ENCODE data around the gene TAC1. TPM values are rescaled to one million over a fixed set of nuclear protein-coding genes. Genes with fewer than 3 reads are reported as not detected.

Gene TAC1
- total and polyA plus RNA-seq, 4 donors: not detected

DNA sequence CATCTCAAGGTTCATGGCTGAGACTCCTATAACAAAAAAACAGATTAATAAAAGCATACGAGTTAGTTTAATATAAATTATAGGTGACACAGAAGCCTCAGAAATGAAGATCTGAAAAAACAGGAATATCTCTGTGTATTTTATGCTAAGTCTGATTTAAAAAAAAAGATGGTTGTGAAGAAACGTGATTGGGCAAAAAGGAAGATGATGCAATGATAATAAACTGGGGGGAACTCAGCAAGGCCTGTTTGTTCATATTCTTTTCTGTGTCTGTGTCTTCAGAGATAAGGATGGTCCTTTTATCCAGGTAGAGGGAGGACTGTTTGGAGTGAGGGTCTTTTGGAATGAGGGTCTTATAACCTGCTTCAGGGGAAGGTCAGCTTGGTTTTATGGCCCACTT, 25.9 kb downstream of the TAC1 start:
- no peak overlapping the region for H3K4me3 ChIP-seq (ENCODE audit: low read depth in 1 of 3, low read length in 3 of 3)
- no peak overlapping the region for H3K9ac ChIP-seq (ENCODE audit: low read depth in 1 of 2, low read length in 2 of 2)
- no peaks in the 10 kb centered on the region for H3K4me1 ChIP-seq (ENCODE audit: control insufficient read depth in 4 of 4, insufficient read depth in 4 of 4, low read length in 3 of 4)
- no peak overlapping the region for H3K27ac ChIP-seq (ENCODE audit: low read depth in 1 of 2, low read length in 2 of 2)
- no peaks in the 10 kb centered on the region for H3K36me3 ChIP-seq (ENCODE audit: control insufficient read depth in 4 of 4, insufficient read depth in 3 of 4, low read depth in 1 of 4, low read length in 3 of 4)
- DNase-seq (ENCODE audit: low spot score): no peak
- H3K9me3 ChIP-seq (ENCODE audit: control insufficient read depth in 4 of 4, low read length in 3 of 4): no peaks in the 10 kb centered on the region
- no peaks in the 10 kb centered on the region for H3K27me3 ChIP-seq (ENCODE audit: control insufficient read depth in 4 of 4, insufficient read depth in 4 of 4, low read length in 3 of 4)
- TF ChIP-seq, protein P1, sequence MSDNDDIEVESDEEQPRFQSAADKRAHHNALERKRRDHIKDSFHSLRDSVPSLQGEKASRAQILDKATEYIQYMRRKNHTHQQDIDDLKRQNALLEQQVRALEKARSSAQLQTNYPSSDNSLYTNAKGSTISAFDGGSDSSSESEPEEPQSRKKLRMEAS (IDR thresholded peaks at IDR 0.05): no peak
- TF ChIP-seq RXRA (IDR thresholded peaks at IDR 0.05): no peak
- no peak for TF ChIP-seq RAD21 (IDR thresholded peaks at IDR 0.05)
- no peak for TF ChIP-seq FOXA1 (IDR thresholded peaks at IDR 0.05)
- TF ChIP-seq, protein P2, sequence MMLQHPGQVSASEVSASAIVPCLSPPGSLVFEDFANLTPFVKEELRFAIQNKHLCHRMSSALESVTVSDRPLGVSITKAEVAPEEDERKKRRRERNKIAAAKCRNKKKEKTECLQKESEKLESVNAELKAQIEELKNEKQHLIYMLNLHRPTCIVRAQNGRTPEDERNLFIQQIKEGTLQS (IDR thresholded peaks at IDR 0.05): no peak
- TF ChIP-seq HNF4A (conservative IDR thresholded peaks at IDR 0.05): no peak
- 65% methylated on average over 2 of the region's 2 CpGs for WGBS

DNA sequence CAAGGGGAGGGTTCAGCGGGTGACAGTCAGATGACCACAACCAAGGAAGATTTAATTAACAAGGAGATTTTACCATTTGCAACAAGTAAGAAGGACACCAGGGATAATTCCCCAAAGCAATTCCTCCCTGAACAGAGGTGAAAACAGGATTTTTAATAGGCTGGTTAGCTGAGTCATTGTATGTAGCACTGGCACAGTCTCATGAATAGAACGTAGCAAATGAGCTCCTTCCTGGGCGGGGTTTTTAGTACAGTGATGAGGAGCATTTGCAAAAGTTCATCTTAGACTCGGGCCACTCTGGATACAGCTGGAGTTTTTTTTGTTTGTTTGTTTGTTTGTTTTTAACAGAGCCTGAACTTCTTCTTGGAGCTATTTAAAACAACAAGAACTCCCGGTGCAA, 39.0 kb downstream of the TAC1 start:
- Histone ChIP-seq H3K4me3 (ENCODE audit: low read depth in 1 of 3, low read length in 3 of 3) (no peak overlapping the region), H3K9me3 (ENCODE audit: control insufficient read depth in 4 of 4, low read length in 3 of 4) (no peaks in the 10 kb centered on the region), H3K36me3 (ENCODE audit: control insufficient read depth in 4 of 4, insufficient read depth in 3 of 4, low read depth in 1 of 4, low read length in 3 of 4) (no peaks in the 10 kb centered on the region), H3K27ac (ENCODE audit: low read depth in 1 of 2, low read length in 2 of 2) (no peak overlapping the region), H3K27me3 (ENCODE audit: control insufficient read depth in 4 of 4, insufficient read depth in 4 of 4, low read length in 3 of 4) (peaks cover 0 to 4% (median 0%) of the 10 kb centered on the region in 4 donors), H3K9ac (ENCODE audit: low read depth in 1 of 2, low read length in 2 of 2) (no peak overlapping the region), H3K4me1 (ENCODE audit: control insufficient read depth in 4 of 4, insufficient read depth in 4 of 4, low read length in 3 of 4) (no peaks in the 10 kb centered on the region)
- DNase-seq (ENCODE audit: low spot score): no peak
- 56% methylated on average over 5 of the region's 5 CpGs for WGBS
- TF ChIP-seq, protein P2 (IDR thresholded peaks at IDR 0.05): no peak
- TF ChIP-seq GABPA (IDR thresholded peaks at IDR 0.05 in 1 of 2, conservative IDR thresholded peaks at IDR 0.05 in 1 of 2) (no peak), FOXA2 (IDR thresholded peaks at IDR 0.05) (no peak), HNF4G (IDR thresholded peaks at IDR 0.05) (no peak), FOXA1 (IDR thresholded peaks at IDR 0.05) (no peak), SP1 (IDR thresholded peaks at IDR 0.05) (no peak), JUND (IDR thresholded peaks at IDR 0.05) (no peak), EGR1 (IDR thresholded peaks at IDR 0.05; ENCODE audit: low read depth in 2 of 2) (no peak), RXRA (IDR thresholded peaks at IDR 0.05) (no peak), RAD21 (IDR thresholded peaks at IDR 0.05) (no peak)
- TF ChIP-seq, protein P1 (IDR thresholded peaks at IDR 0.05): no peak
- TF ChIP-seq, protein P3, sequence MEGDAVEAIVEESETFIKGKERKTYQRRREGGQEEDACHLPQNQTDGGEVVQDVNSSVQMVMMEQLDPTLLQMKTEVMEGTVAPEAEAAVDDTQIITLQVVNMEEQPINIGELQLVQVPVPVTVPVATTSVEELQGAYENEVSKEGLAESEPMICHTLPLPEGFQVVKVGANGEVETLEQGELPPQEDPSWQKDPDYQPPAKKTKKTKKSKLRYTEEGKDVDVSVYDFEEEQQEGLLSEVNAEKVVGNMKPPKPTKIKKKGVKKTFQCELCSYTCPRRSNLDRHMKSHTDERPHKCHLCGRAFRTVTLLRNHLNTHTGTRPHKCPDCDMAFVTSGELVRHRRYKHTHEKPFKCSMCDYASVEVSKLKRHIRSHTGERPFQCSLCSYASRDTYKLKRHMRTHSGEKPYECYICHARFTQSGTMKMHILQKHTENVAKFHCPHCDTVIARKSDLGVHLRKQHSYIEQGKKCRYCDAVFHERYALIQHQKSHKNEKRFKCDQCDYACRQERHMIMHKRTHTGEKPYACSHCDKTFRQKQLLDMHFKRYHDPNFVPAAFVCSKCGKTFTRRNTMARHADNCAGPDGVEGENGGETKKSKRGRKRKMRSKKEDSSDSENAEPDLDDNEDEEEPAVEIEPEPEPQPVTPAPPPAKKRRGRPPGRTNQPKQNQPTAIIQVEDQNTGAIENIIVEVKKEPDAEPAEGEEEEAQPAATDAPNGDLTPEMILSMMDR (IDR thresholded peaks at IDR 0.05; ENCODE audit: low read depth, low read length, missing input control): no peak
- TF ChIP-seq, protein P4, sequence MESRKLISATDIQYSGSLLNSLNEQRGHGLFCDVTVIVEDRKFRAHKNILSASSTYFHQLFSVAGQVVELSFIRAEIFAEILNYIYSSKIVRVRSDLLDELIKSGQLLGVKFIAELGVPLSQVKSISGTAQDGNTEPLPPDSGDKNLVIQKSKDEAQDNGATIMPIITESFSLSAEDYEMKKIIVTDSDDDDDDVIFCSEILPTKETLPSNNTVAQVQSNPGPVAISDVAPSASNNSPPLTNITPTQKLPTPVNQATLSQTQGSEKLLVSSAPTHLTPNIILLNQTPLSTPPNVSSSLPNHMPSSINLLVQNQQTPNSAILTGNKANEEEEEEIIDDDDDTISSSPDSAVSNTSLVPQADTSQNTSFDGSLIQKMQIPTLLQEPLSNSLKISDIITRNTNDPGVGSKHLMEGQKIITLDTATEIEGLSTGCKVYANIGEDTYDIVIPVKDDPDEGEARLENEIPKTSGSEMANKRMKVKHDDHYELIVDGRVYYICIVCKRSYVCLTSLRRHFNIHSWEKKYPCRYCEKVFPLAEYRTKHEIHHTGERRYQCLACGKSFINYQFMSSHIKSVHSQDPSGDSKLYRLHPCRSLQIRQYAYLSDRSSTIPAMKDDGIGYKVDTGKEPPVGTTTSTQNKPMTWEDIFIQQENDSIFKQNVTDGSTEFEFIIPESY (IDR thresholded peaks at IDR 0.05): no peak
- TF ChIP-seq, protein P5, sequence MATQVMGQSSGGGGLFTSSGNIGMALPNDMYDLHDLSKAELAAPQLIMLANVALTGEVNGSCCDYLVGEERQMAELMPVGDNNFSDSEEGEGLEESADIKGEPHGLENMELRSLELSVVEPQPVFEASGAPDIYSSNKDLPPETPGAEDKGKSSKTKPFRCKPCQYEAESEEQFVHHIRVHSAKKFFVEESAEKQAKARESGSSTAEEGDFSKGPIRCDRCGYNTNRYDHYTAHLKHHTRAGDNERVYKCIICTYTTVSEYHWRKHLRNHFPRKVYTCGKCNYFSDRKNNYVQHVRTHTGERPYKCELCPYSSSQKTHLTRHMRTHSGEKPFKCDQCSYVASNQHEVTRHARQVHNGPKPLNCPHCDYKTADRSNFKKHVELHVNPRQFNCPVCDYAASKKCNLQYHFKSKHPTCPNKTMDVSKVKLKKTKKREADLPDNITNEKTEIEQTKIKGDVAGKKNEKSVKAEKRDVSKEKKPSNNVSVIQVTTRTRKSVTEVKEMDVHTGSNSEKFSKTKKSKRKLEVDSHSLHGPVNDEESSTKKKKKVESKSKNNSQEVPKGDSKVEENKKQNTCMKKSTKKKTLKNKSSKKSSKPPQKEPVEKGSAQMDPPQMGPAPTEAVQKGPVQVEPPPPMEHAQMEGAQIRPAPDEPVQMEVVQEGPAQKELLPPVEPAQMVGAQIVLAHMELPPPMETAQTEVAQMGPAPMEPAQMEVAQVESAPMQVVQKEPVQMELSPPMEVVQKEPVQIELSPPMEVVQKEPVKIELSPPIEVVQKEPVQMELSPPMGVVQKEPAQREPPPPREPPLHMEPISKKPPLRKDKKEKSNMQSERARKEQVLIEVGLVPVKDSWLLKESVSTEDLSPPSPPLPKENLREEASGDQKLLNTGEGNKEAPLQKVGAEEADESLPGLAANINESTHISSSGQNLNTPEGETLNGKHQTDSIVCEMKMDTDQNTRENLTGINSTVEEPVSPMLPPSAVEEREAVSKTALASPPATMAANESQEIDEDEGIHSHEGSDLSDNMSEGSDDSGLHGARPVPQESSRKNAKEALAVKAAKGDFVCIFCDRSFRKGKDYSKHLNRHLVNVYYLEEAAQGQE (IDR thresholded peaks at IDR 0.05): no peak

Measured in liver (tissue), 9 donors.